Caco-2 (cell line): ENCODE measurements around the gene LAMC2. TPM values are rescaled to one million over a fixed set of nuclear protein-coding genes. Genes with fewer than 3 reads are reported as not detected.

Source experiments
- BruUV-seq: library from RNA; stranded (reverse); fragments of 400-500 nt; replicated peaks from 2 replicates; lab custom pipeline; 2021; lab: Mats Ljungman, UMichigan
- CTCF ChIA-PET: fragments of 300-600 bp; sonication (Branson Sonifier 250); formaldehyde crosslinking; loops from one replicate; lab custom pipeline; 2022; ENCODE audit warnings: antibody characterized with exemption; lab: Charles Lee
- POLR2A ChIA-PET: fragments of 300-600 bp; sonication (Branson Sonifier 250); formaldehyde crosslinking; loops from one replicate; lab custom pipeline; 2022; ENCODE audit warnings: antibody characterized with exemption; lab: Charles Lee
- DNase-seq, 2 experiments: peaks; one replicate each; pipeline versions ENCODE4 v3.0.0 to v3.0.0-alpha.2; 2020 to 2022
- H3K27me3 ChIP-seq: replicated peaks from 2 replicates; pipeline ENCODE4 v1.6.0; 2011; ENCODE audit warnings: low read length; ENCODE audit not compliant: control insufficient read depth, insufficient read depth
- H3K36me3 ChIP-seq: 2 replicates; pipeline ENCODE4 v1.5.1; 2011; ENCODE audit warnings: low read length; ENCODE audit not compliant: control insufficient read depth, insufficient read depth
- H3K4me1 ChIP-seq: fragments of 250-450 bp; sonication (Bioruptor Pico); 2 replicates; pipeline ENCODE4 v1.5.1; 2020; ENCODE audit warnings: mild to moderate bottlenecking
- H3K4me3 ChIP-seq: 2 replicates; pipeline ENCODE4 v1.5.1; 2011; ENCODE audit warnings: low read depth, mild to moderate bottlenecking, control low read depth, low read length
- H3K9me3 ChIP-seq: fragments of 250-450 bp; sonication (Bioruptor Pico); 2 replicates; pipeline ENCODE4 v1.5.1; 2020; ENCODE audit warnings: mild to moderate bottlenecking, moderate library complexity
- H3K27ac Mint-ChIP-seq: one replicate; pipeline ENCODE4 v1.8.0; 2022; ENCODE audit warnings: mixed read lengths; ENCODE audit not compliant: unreplicated experiment
- H3K27me3 Mint-ChIP-seq: one replicate; pipeline ENCODE4 v1.8.0; 2022; ENCODE audit warnings: mixed read lengths; ENCODE audit not compliant: insufficient read depth, unreplicated experiment
- H3K36me3 Mint-ChIP-seq: one replicate; pipeline ENCODE4 v1.8.0; 2022; ENCODE audit warnings: mild to moderate bottlenecking, mixed read lengths; ENCODE audit not compliant: insufficient read depth, unreplicated experiment
- H3K4me1 Mint-ChIP-seq: one replicate; pipeline ENCODE4 v1.8.0; 2022; ENCODE audit warnings: low read depth, mixed read lengths; ENCODE audit not compliant: unreplicated experiment
- H3K4me3 Mint-ChIP-seq: one replicate; pipeline ENCODE4 v1.8.0; 2022; ENCODE audit warnings: mild to moderate bottlenecking, moderate library complexity, mixed read lengths; ENCODE audit not compliant: unreplicated experiment
- H3K9me3 Mint-ChIP-seq: one replicate; pipeline ENCODE4 v1.8.0; 2022; ENCODE audit warnings: mixed read lengths; ENCODE audit not compliant: unreplicated experiment
- intact Hi-C: fragments of 100-400 bp; cut with micrococcal nuclease; formaldehyde crosslinking; loops from one replicate; pipeline ENCODE4 v1.10.0; 2022; ENCODE audit not compliant: unreplicated experiment
- total RNA-seq: library from RNA; stranded (reverse); gene quantifications from 2 replicates; pipeline ENCODE4 v1.2.3, GENCODE V29; 2022
- TF ChIP-seq, protein P1 (sequence below), 2 experiments: fragments of 200-600 bp in 1 of 2; IDR thresholded peaks; 1 replicate in 1 of 2; 2 replicates in 1 of 2; pipeline versions ENCODE4 v1.5.1 to v1.8.0; 2011 to 2022; ENCODE audit warnings: antibody characterized with exemption in 1 of 2, control low read depth in 1 of 2, inconsistent platforms in 1 of 2, low read depth in 1 of 2, low read length in 1 of 2, mild to moderate bottlenecking in 1 of 2, moderate library complexity in 1 of 2; ENCODE audit not compliant: insufficient read depth in 1 of 2, severe bottlenecking in 1 of 2, unreplicated experiment in 1 of 2

Gene LAMC2
- total RNA-seq, 1 experiment from 2014 or later = 34.9 TPM

DNA sequence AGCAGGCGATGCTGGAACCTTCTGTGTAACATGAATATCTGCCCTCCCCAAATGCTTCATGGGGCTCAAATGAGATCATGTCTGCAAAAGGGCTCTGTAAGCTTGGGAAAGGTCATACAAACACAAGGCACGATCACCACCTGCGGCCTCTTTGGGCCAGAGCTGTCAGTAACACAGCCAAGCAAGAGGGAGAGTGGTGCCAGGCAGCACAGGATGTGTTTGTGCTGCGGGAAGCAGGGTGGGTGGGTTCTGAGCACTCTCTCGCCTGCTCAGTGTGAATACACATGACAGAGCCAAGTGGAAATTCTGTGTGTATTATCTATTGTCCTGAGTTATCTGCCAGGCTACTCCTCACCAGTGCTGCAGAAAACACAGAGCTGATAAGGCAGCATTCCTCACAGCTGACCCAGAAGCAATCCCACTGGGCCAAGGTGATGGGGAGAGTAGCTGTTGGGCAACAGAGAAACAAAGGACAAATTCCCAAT, 101.2 kb downstream of the LAMC2 start:
- TF ChIP-seq, protein P1, sequence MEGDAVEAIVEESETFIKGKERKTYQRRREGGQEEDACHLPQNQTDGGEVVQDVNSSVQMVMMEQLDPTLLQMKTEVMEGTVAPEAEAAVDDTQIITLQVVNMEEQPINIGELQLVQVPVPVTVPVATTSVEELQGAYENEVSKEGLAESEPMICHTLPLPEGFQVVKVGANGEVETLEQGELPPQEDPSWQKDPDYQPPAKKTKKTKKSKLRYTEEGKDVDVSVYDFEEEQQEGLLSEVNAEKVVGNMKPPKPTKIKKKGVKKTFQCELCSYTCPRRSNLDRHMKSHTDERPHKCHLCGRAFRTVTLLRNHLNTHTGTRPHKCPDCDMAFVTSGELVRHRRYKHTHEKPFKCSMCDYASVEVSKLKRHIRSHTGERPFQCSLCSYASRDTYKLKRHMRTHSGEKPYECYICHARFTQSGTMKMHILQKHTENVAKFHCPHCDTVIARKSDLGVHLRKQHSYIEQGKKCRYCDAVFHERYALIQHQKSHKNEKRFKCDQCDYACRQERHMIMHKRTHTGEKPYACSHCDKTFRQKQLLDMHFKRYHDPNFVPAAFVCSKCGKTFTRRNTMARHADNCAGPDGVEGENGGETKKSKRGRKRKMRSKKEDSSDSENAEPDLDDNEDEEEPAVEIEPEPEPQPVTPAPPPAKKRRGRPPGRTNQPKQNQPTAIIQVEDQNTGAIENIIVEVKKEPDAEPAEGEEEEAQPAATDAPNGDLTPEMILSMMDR (IDR thresholded peaks at IDR 0.05; ENCODE audit: insufficient read depth in 1 of 2, low read depth in 1 of 2, low read length in 1 of 2, severe bottlenecking in 1 of 2, unreplicated experiment in 1 of 2) = no peak
- ChIA-PET CTCF (interaction anchor here (0.5 to 1.3 kb wide), 5 partner anchors 9 to 58 kb away, joined by 3 read pairs; no protein-coding TSS in a partner anchor), POLR2A (no interaction called here)
- Histone ChIP-seq H3K9me3 (no peaks in the 10 kb centered on the region), H3K36me3 (no peaks in the 10 kb centered on the region), H3K4me1 (peaks cover 30% of the 10 kb centered on the region), H3K27me3 (no peaks in the 10 kb centered on the region), H3K4me3 (no peak overlapping the region)
- peak; percentile 66 to 78 for DNase-seq
- H3K27me3 Mint-ChIP-seq = no peaks in the 10 kb centered on the region
- H3K4me1 Mint-ChIP-seq = peaks cover 13% of the 10 kb centered on the region
- intact Hi-C loops = no loop called here
- H3K36me3 Mint-ChIP-seq = no peaks in the 10 kb centered on the region
- no peak overlapping the region for H3K27ac Mint-ChIP-seq
- H3K4me3 Mint-ChIP-seq = no peak overlapping the region
- H3K9me3 Mint-ChIP-seq = no peaks in the 10 kb centered on the region
- BruUV-seq = no TSS peak

DNA sequence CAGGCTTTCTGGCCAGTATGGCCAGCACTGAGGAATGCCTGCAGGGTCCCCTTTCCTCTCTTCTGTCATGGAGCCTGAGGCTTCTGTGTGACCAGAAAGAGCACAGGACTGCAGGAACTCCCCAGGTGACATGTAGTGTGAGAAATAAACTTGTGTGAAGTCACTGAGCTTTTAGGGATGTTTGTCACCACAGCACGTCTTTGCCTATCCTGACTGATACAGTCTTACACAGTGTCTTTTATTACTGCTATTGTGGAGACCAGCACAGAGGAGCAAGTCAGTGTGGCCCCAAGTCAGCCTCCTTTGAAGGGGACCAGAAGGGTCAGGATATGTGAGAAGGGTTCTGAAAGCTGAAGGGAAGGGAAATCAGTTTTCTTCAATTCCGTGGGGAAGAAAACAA, 102.5 kb downstream of the LAMC2 start:
- Mint-ChIP-seq H3K9me3 (no peaks in the 10 kb centered on the region), H3K36me3 (no peaks in the 10 kb centered on the region), H3K4me1 (peaks cover 15% of the 10 kb centered on the region), H3K27me3 (no peaks in the 10 kb centered on the region), H3K27ac (no peak overlapping the region), H3K4me3 (no peak overlapping the region)
- Histone ChIP-seq H3K4me3 (no peak overlapping the region), H3K4me1 (peaks cover 33% of the 10 kb centered on the region), H3K9me3 (no peaks in the 10 kb centered on the region), H3K36me3 (no peaks in the 10 kb centered on the region), H3K27me3 (no peaks in the 10 kb centered on the region)
- intact Hi-C loops = no loop called here
- TF ChIP-seq, protein P1 (IDR thresholded peaks at IDR 0.05; ENCODE audit: insufficient read depth in 1 of 2, low read depth in 1 of 2, low read length in 1 of 2, severe bottlenecking in 1 of 2, unreplicated experiment in 1 of 2) = no peak
- DNase-seq = no peak
- no TSS peak for BruUV-seq
- ChIA-PET CTCF (no interaction called here), POLR2A (no interaction called here)

DNA sequence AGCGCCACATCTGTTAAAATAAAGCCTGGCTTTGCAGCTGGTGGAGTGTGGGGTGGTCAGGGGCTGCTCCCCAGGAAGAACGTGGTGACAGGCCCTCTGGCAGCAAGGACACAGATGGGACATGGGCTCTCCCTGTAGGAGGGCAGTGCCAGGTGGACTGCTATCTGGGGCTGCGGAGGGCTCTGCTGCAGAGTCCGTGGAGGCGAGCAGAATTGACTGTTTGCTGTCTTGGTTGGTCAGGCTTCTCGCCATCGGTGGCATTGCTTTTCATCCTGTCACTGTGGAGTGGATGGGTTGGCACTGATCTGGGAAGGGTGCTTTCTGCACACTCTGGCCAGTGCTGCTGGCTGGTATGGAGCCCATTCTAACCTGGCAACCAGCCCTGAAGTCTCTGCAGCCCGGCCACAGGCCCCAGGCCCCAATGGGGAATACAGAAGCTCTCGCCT, 103.0 kb downstream of the LAMC2 start:
- Histone ChIP-seq H3K27me3 (no peaks in the 10 kb centered on the region), H3K4me3 (no peak overlapping the region), H3K9me3 (no peaks in the 10 kb centered on the region), H3K36me3 (no peaks in the 10 kb centered on the region), H3K4me1 (peaks cover 33% of the 10 kb centered on the region)
- peaks cover 15% of the 10 kb centered on the region for H3K4me1 Mint-ChIP-seq
- H3K36me3 Mint-ChIP-seq = no peaks in the 10 kb centered on the region
- no peaks in the 10 kb centered on the region for H3K9me3 Mint-ChIP-seq
- ChIA-PET POLR2A (no interaction called here), CTCF (no interaction called here)
- no peak overlapping the region for H3K27ac Mint-ChIP-seq
- no peaks in the 10 kb centered on the region for H3K27me3 Mint-ChIP-seq
- DNase-seq = no peak
- intact Hi-C loops = no loop called here
- TF ChIP-seq, protein P1 (IDR thresholded peaks at IDR 0.05; ENCODE audit: insufficient read depth in 1 of 2, low read depth in 1 of 2, low read length in 1 of 2, severe bottlenecking in 1 of 2, unreplicated experiment in 1 of 2) = no peak
- BruUV-seq = no TSS peak
- H3K4me3 Mint-ChIP-seq = no peak overlapping the region
